ENCODE measurements around the gene CLSTN2.

GRCh38 chr3:139916271-139916670 lies 18.7 kb upstream of the CLSTN2 start:
- TF ChIP-seq POLR2AphosphoS5 (IDR thresholded peaks at IDR 0.05; ENCODE audit: low read depth, low read length), result no peak
- TF ChIP-seq POLR2A (IDR thresholded peaks at IDR 0.05; ENCODE audit: low read depth, low read length), result no peak
- no peak for TF ChIP-seq POU2F2 (IDR thresholded peaks at IDR 0.05; ENCODE audit: low read depth, low read length)
- no peak for TF ChIP-seq TAF1 (IDR thresholded peaks at IDR 0.05; ENCODE audit: low read depth, low read length)
